ENCODE results near the gene MAPRE3.

Gene MAPRE3

DNA sequence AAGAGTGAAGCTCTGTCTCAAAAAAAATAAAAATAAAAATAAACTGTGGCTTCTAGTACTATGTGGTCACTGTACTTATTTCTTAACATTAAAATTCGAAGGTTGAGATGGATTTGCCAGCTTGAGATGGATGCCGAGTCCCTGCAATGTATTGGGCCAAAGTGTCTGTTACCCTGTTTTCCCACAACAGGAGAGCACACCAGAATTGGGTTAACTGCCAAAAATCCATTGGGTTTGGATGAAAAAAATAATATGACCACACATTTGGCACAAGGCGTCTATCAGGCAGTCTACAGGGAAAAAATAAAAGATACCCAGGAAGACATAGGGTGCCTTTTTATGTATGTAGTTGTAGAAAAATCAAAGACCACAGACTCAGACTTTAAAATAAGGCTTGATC, 19.2 kb upstream of the MAPRE3 start:
- DNase-seq: no peak

DNA sequence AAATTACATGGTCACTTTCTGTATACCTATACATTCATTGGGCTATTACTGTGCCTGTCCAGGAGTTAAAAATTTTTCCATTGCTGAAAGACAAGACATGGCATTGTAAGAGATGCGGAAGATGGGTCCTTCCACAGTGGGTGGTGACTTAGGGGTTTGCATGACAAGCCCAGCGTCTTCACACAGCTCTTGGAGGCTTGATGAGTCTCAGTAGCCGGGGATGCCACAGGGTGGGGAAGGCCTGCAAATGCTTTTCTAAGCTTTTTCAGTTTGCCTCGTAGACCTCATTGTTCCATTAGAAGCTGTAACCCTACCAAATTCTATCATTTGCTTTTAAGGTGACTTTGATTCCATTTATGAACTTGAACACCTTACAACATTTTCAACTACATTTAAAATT, 18.1 kb upstream of the MAPRE3 start:
- DNase-seq: no peak

DNA sequence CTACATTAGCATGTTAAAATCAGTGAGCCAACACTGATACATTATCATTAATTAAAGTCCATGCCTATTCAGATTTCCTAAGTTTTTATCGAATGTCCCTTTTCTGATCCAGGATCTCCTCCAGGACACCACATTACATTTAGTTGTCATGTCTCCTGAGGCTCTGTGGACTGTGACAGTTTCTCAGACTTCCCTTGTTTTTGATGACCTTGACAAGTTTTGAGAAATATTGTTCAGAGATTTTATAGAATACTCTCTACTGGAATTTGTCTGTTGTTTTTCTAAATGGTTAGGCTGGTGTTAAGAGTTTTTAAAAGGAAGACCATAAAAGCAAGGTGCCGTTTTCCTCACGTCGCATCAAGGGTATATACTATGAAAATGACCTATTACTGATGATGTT, 16.3 kb upstream of the MAPRE3 start:
- no peak for DNase-seq

DNA sequence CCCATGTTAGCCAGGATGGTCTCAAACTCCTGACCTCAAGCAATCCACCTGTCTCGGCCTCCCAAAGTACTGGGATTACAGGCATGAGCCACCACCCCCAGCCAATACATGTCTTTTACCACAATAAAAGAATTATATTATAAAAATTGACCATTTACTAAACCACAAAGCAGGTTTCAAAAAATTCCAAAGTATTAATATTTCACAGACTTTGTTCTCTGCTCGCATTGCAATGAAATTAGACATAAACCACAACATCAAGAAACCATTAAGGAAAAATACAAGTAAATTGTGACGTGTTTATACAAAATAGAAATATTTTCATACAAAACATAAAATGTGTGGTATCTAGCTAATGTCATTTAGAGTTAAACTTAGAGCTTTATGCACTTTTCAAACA, 13.4 kb upstream of the MAPRE3 start:
- no peak for DNase-seq

DNA sequence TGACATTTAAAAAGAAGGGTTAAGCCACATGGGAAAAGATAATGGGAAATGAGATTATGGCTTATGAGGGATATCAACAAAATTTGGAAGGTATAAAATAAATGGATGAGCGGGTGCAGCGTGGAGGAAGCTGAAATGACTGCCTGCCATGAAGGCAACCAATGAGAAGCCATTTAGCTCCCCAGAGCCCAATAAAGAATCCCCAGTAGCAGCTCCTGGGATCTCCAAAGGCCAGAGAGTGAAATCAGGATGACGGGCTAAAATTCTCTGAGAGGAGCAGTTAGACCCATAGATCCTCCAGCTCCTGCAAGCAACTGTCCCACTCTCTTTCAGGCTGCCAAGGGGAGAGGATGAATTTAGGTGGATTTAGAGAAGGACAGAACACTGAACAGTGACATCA, 12.9 kb upstream of the MAPRE3 start:
- DNase-seq: no peak

DNA sequence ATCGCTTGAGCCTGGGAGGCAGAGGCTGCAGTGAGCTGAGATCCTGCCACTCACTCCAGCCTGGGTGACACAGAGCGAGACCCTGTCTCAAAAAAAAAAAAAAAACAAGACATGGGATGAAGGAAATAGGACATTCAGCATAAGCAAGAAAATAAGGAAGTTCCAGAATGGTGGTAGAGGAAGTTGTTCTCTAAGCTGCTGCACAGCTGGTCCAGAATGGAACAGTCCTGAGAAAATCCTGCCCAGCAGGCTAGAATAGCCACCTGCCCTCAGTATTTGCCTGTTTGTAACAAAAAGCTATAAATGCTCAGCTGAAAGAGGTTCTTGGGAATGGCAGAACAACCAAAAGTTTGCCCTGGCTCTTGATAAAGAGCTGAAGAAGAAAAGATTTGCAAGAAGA, 11.1 kb upstream of the MAPRE3 start:
- DNase-seq: no peak

DNA sequence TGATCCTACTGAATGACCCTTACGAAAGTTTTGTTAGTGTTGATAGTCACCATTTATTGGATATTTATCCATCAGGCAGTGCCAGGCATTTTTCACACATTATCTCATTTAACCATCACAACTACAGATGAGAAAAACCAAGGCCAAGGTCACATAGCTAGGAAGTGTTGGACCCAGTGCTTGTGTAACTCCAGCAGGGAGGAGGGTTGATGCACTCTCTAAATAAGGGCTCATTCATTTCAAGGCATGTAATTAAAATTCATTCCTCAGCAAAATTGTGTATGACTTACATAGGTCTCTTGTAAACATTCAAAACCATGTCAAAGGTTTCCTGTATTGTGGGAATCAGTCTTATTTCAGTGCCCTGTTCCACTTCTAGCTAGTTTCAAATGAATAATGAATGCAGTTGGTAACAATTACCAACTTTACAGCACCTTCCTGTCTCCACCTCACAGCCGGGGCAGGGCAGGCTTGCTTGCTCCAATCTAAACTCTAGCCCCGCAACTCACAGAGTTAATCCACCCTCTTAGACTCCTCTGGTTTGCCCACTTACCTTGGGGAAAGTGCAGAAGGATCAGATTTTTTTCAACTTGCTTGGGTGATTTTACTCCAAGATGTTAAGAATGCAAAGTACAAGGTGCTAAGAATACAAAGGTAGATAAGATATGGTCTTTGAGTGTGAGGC, 5.8 kb upstream of the MAPRE3 start:
- DNase-seq: no peak

DNA sequence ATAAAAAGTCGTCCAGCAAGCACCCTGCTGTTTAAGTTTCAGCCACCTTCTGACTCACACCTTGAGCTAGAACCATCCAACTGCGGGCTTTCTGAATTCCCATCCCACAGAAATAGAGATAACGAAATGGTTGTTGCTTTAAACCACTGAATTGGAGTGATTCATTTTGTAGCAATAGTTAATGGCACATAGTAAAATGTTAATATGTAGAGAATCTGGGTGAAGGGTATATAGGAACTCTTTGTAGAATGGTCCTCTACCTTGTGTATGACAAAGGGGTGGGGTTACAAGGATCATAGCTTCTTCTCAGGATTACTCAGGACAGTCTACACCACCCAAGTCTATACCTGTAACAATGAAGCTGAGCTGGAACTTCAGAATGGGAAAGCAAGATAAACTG, 2.4 kb upstream of the MAPRE3 start:
- DNase-seq: no peak

DNA sequence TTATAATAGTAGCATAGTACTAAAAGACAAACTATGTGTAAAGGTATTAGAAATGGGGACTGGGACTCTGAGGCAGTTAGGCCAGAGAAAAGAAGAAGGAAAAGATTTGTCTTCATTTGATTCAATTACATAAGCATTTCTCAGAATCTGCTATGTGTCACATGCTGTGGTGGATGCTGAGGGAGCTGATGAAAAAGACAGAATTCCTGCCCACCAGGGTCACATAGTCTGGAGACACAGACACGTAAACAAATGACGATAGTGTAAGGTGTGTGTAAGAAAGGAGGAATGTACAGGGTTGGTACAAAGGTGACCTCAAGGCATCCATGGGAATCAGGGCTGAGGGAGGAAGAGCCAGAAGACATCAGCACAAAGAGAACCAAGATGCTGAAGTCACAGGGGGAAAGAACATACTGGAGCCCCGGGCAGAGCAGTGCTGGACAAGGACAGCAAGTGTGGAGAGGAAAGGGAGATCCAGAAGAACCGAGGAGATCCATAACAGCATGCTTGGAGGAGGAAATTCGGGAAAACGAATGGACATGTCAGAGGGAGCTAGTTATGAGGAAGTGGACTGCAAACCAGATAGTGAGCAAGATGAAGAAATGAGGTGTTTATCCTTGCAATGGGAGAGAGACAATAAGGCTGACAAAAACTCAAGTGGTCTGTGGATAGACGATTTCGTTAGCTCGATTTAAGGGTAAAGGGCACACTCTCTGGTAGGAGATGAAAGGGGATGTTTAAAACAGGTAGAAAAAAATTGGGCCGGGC, 1.2 kb upstream of the MAPRE3 start:
- DNase-seq: no peak

DNA sequence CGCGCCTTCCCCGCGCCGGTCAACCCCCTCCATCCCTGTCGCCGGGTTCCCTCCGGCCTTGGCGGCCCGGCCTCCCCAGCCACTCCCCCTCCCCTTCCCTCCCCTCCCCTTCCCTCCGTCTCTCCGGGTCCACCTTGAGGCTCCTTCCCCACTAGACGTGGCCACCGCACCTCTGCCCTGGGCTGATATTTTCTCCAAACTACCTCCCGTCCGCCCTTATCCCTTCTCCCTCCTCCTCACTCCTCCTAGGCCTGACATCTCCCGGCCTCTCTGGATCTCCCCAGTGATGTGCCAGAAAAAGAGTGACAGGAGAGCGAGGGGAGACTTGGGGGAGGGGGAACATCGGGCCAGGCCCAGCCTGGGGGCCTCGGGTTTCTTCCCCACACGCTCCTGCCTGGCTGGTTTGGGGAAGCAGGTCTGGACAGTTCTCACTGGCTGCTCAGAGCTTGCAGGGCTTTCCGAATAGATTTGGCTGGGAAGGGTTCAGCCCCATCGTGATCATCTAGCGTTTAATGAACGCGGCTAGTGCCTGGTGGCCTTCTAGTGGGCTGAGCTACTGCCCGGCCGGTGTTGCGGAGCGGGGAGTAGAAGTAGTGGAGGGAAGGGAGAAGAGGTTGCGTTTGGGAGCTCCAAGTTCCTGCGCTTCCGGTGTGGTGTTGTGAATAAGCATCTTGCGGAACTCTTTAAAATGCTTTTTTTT, 641 bp downstream of the MAPRE3 start:
- peak in 1 of 2 experiments; percentile 24 for DNase-seq

DNA sequence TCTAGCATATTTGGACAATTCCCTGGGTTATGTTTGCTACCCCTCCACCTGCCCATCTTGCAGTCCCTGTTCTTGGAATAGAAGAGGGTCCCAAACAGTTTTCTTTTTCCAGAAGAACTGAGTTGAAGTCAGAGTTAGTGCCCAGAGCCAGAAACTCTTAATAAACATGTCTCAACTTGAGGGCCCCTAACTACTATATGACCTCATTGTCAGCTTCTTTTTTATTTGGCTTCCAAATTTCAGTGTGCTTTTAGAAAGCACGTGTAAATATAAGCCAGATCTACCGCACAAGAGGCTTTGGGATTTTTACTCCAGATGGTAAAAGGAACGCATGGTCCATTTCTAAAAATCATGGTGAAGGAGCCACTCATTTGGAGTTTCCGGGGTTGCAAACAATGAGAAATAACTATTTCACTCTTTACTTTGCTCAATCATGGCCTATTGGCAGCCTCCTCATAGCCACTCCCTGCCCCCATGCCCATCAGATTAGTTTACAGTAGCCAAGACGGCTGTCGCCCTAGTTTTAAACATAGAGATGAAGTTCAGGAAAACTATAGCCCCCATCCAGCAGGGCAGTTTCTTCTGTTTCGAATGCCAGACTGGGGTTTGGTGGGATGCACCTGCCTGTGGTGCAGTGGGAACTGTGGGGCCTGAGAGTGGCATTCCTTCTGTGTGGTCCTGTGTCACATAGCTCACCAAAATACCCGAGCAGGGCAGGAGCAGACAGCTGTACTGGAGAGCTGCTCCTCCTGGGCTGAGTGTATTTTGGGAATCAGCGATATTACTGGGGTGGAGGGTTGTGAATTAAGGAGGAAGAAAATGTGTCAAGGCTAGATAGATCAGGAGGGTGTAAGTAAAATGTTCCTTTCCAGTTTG, 1.7 kb downstream of the MAPRE3 start:
- no peak for DNase-seq

DNA sequence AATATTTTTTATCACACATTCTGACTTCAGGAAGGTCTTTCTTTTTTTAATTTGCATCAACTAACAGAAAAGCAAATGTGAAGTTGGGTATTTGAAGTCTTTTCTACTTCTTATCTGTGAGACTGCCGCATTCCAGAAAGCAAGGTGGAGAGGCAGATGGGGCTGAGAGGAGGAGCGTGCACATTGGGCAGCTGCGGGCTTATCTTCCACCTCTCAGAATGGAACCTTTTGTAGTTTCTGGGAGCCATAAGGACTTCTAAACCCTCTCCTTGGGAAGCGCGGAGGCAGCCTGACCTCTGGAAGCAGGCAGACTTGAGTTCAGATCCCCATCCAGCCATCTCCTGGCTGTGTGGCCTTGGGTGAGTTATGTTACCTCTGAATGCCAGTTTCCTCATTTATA, 3.9 kb downstream of the MAPRE3 start:
- DNase-seq: peak; percentile 51 to 78

DNA sequence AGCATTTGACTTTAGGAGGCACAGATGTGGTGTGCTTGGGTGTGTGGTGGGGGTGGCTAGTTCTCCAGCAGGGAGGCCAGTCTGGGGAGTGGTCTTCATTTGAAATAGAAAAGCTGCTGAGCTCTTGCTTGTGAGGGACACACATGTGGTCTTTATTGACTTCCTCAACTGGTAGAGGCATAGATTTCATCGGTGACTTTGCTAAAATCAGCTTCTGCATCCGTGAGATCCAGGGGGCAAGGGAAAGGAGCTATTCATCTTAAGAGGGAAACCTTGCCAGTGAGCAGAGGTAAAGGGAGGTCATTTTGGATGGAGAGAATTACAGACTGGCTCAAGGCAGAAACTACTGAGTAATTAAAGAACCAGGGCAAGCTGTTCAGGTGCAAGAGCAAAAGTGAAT, 4.7 kb downstream of the MAPRE3 start:
- DNase-seq: no peak

DNA sequence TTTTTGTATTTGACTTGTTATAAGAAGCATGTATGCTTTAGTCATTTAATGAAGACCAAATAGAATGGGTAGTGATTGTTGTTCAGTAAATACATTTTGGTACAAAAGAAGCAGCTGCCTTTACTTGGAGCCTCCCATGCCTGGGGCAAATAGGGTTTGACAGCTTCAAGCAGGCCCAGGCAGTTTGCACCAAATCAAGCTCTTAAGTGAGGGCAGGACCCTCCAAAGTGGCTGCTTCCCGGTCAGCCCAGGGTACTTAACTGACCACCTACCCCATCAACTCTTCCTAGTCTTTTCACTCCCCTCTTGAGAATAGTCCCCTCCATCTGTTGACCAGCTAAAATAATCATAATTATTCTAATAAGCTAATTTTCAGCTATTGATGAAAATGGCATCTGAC, 5.2 kb downstream of the MAPRE3 start:
- DNase-seq: no peak

DNA sequence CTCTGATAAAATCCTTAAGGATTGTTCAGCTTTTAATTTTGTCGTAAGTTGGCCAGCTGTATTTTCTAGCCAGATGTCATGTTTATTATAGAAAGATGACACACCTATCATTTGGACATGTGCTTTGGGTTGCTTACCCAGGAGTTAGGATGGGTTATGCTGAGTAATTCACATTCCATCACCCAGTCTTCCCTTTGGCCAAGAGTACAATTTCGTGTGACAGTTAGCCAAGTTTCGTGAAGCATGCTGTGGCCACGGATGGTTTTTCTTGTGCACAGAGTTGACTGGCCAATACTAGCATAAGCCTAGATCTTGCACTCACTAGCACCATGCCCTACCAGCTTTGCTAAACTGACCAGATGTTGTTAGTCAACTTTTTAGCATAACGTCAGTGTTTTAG, 5.8 kb downstream of the MAPRE3 start:
- DNase-seq: no peak

DNA sequence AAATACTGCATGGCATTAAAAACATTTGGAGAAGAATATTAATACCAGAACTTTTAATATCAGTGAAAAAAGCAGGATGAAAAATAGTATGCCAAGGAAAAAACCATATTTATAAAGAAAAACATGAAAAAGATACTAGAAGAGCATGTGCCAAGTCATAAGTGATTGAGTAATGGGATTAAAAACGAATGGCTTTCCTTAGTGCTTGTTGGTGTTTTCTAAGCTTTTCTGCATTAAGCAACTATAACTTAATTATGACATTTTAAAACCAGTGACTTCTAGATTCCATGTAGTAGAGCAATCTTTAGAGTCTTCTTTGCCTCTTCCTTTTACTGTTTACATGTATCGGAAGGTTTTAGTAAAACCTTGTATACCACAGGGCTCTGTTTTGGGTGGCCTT, 6.6 kb downstream of the MAPRE3 start:
- no peak for DNase-seq

DNA sequence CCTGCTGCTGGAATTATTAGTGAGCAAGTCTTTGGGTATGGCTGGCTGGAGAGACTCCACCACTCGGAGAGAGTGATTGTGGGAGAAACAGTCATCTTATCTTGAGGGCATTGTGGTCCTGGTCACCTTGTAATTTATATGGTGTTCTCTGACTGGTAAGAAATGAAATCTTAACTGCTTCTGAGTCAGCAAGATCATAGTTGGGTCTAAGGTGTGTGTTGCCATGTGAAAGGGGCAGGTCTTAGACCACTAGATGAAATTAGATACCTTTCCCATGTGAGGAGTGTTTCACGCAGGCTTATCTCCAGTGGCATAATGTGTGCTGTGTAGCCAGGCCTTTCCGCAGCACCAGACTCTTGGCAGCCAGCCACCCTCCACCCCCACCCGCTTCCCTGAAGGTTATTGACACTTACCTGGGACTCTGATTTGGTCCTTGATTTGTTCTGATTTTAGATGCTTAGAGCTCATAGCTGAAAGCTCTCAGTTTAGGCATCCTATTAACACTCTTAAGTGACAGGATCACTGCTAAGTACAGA, 7.7 kb downstream of the MAPRE3 start:
- peak in 1 of 2 experiments; percentile 76 for DNase-seq

DNA sequence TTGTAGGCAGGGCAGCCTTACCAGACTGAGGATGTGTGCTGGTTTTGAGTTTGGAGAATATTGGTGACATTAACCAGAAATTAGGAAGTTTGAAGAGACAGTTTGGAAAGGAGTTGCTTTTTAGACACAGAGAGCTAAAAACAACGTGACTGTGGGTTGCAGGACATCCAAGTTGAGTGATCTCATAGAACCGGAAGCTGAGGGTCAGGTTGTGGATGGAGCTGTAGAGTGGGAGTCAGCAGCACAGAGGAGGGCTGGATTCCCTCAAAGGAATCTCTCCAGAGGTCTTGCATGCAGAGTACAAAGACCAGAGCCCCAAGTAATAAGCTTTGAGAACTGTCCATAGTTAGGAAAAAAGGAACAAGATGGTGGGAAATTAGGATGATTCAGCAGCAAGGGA, 9.3 kb downstream of the MAPRE3 start:
- no peak for DNase-seq

DNA sequence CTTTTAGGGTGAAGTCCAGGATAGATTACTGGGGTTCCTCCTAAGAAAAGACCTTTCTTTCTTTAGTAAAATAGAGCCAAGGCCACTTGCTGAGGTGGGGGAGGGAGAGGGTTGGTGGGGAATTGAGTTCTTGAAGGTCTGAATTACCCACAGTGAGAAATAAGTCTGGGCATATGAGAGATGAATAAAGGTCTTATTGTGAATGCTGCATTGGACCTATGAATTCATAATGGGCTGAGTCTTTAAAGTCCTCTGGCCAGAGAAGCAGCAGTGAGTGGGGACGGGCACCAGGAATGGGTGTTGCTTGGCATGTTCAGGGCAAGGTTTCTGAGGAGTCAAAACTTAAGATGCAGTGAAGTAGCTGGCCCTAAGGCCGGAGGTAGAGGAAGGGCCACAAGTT, 10.5 kb downstream of the MAPRE3 start:
- DNase-seq: no peak

DNA sequence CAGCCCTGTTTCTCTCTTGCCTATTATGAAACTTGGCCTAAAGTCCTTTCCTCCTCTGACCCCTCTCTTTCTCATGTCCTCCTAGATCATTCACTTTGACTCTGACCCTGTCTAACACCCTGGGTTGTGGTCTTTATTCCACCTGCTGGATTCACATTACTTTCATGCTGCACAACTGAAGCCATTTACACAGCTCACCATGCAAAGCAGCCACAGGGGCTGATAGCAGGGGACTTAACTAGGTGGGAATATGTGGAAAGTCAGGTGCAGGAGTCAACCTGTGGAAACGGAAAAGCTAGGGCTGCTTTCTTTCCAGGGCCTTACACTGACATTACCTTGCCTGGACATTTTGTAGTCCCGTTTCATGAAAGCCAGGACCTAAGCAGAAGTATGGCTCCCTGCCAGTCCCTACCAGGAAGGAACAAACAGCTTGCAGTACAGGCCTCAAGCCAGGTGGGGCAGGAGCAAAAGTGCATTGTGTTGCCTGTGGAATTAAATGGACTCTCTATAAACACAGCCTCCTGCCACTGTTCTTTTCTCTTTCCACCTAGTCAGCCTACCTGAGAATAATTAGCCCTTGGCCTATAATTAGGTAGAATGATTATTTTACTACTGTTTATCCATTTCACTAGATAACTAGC, 11.8 kb downstream of the MAPRE3 start:
- peak; percentile 15 to 64 for DNase-seq

DNA sequence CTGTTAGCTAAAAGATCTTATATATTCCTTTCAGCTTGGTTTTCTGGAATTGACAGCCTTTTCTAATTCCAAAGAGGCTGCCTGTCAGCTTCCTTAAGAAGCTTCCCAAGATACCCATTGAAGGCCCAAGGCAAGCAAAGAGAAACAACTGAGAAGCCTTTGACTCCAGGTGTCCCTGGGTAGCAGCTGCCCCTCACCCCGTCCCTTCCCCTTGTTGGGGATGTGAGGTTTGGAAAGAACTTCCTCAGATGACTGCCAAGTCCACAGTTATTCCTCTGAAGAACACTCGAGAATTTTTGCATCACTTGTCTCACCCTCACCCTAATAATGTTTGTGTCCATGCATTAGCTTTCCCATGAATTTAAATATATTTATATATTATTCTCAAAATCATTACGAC, 13.3 kb downstream of the MAPRE3 start:
- no peak for DNase-seq

DNA sequence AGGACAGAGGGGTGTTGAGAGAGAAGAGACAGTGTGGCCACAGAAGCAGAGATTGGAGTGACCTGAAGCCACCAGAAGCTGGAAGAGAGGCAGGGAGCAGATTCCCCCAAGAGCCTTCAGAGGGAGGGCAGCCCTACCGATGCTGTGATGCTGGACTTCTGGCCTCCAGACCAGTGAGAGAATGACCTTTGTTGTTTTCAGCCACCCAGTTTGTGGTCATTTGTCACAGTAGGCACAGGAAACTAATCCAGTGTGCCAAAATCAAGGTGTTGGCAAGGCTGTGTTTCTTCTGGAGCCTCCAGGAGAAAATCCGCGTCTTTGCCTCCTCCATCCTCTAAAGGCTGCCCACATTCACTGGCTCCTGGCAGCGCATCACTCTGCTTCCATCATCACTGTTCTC, 15.4 kb downstream of the MAPRE3 start:
- no peak for DNase-seq

Measured in NCI-H524 (cell line).